Right renal cortex interstitium (tissue), 3 donors: ENCODE measurements around the gene MAGT1. TPM values are rescaled to one million over a fixed set of nuclear protein-coding genes. Genes with fewer than 3 reads are reported as not detected.
"Not testable (repeated sequence)": the region's sequence is repeated elsewhere in the genome, so short reads cannot be mapped to it uniquely, and the experiment has no call there.

ENCODE experiments used
- DNase-seq, 3 donors: peaks; one replicate each; pipeline ENCODE4 v3.0.0-alpha.2; 2013; ENCODE audit warnings: low read depth in 3 of 3, low spot score in 2 of 3
- polyA plus RNA-seq, 3 donors: library from polyadenylated mRNA; unstranded; fragments of 120-200 nt; gene quantifications; one replicate each; pipeline ENCODE4 v1.2.1, GENCODE V29; 2013; ENCODE audit not compliant: insufficient read length in 3 of 3

Gene MAGT1
- polyA plus RNA-seq, 3 donors, result 95.2 to 97.5 (median 95.4) TPM

- not testable (repeated sequence) for DNase-seq
Observed at GRCh38 chrX:77881418-77881817, 13.8 kb downstream of the MAGT1 start.

- DNase-seq, result no peak
Observed at GRCh38 chrX:77875372-77875771, 19.9 kb downstream of the MAGT1 start.

GRCh38 chrX:77831544-77831943 is 63.7 kb downstream of the MAGT1 start:
- DNase-seq, result not testable (repeated sequence)

GRCh38 chrX:77821989-77822388 is 73.2 kb downstream of the MAGT1 start:
- DNase-seq, result not testable (repeated sequence)

- no peak for DNase-seq
Observed at GRCh38 chrX:77820091-77820727, 75.0 kb downstream of the MAGT1 start.

GRCh38 chrX:77814210-77814609 is 81.0 kb downstream of the MAGT1 start:
- no peak for DNase-seq

GRCh38 chrX:77802201-77802600 is 93.0 kb downstream of the MAGT1 start:
- DNase-seq, result no peak

- no peak for DNase-seq
Observed at GRCh38 chrX:77795124-77795523, 100.1 kb downstream of the MAGT1 start.

- no peak for DNase-seq
Observed at GRCh38 chrX:77793946-77794345, 101.3 kb downstream of the MAGT1 start.

GRCh38 chrX:77788050-77788449 is 107.2 kb downstream of the MAGT1 start:
- no peak for DNase-seq

GRCh38 chrX:77786365-77786680 is 108.9 kb downstream of the MAGT1 start:
- DNase-seq, result no peak

GRCh38 chrX:77785486-77786364 is 109.5 kb downstream of the MAGT1 start, which contains the start of gene ATRX:
Gene ATRX, minus strand, starts transcription at chrX:77786216. Its CDS starts 215 bp downstream, at chrX:77786001.
- peak; percentile 55 to 61 (median 61) for DNase-seq

GRCh38 chrX:77779695-77780094 is 115.5 kb downstream of the MAGT1 start:
- no peak for DNase-seq

- no peak for DNase-seq
Observed at GRCh38 chrX:77776659-77777058, 118.6 kb downstream of the MAGT1 start.

Other genes starting within 250 kb of the MAGT1 start
- gene ATRX, start 109.2 kb downstream of the MAGT1 start, polyA plus RNA-seq, result 10 to 100 TPM; 88.0 to 92.4 (median 89.6) TPM
- 100 to 1,000 TPM; 417 to 469 (median 440) TPM for gene COX7B, start 4.0 kb upstream of the MAGT1 start, polyA plus RNA-seq
- 10 to 100 TPM; 15.6 to 17.3 (median 16.1) TPM for gene ATP7A, start 15.3 kb upstream of the MAGT1 start, polyA plus RNA-seq
- gene PGAM4, start 74.2 kb upstream of the MAGT1 start, polyA plus RNA-seq, result under 1 TPM in 1 of 3 donors, not detected in 2; 0.24 TPM
- gene PGK1, start 208.8 kb upstream of the MAGT1 start, polyA plus RNA-seq, result 100 to 1,000 TPM; 415 to 447 (median 421) TPM
- 10 to 100 TPM; 51.1 to 58.6 (median 55.1) TPM for gene TAF9B, start 244.2 kb upstream of the MAGT1 start, polyA plus RNA-seq